ENCODE results near the gene SYNGR4.

DNA sequence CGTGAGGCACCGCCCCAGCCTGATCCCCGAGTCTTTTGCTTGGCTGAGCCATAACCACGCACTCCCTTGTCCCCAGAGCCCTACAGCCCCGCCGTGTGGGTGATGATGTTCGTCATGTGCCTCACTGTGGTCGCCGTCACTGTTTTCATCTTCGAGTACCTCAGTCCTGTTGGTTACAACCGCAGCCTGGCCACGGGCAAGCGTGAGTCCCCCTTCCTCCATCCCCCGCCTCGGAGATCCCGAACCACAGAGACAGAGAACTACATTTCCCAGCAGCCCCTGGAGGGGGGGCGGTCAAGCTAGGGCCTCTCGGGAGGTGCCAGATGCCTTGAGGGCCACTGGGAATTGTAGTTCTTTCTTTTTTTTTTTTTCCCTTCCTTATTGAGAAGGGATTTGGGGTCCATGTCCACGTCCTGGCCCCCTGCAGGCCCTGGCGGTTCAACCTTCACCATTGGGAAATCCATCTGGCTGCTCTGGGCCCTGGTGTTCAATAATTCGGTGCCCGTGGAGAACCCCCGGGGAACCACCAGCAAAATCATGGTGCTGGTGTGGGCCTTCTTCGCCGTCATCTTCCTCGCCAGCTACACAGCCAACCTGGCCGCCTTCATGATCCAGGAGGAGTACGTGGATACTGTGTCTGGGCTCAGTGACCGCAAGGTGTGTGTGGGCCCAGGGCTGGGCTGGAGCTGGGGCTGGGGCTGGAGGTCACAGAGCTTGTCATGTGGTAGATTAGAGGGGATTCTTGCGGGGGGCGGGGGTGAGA, 55.2 kb downstream of the SYNGR4 start:
- TF ChIP-seq EZH2 (IDR thresholded peaks at IDR 0.05) (no peak), POLR2AphosphoS5 (IDR thresholded peaks at IDR 0.05; ENCODE audit: borderline replicate concordance, low read depth, low read length) (no peak)

All from SK-N-MC (cell line).